ENCODE results near the gene SPA17.
A peak's percentile ranks its signal among the peaks of the same experiment; 100 is the strongest.

The SPA17 gene

DNA sequence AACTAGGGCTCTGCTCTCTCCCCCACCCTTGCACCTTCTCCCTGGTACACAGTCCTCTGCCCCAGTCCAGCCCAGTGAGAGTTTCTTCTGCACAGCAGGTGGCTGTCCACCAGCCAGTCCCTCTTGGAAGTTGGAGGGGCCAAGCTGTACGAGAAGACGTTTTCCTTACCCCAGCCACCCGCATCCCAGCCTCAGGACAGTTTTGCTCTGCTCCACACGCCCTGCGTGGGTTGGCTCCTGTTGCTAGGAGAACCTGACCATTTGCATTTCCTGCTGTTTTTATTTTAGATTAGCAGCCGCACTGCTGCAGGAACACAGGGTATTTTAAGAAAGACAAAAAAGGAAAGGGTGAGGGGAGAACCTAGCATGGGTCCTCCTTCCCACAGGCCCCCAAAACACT lies 48.5 kb downstream of the SPA17 start:
- no peak for DNase-seq (ENCODE audit: extremely low read depth in 1 of 2, low read depth in 1 of 2)

DNA sequence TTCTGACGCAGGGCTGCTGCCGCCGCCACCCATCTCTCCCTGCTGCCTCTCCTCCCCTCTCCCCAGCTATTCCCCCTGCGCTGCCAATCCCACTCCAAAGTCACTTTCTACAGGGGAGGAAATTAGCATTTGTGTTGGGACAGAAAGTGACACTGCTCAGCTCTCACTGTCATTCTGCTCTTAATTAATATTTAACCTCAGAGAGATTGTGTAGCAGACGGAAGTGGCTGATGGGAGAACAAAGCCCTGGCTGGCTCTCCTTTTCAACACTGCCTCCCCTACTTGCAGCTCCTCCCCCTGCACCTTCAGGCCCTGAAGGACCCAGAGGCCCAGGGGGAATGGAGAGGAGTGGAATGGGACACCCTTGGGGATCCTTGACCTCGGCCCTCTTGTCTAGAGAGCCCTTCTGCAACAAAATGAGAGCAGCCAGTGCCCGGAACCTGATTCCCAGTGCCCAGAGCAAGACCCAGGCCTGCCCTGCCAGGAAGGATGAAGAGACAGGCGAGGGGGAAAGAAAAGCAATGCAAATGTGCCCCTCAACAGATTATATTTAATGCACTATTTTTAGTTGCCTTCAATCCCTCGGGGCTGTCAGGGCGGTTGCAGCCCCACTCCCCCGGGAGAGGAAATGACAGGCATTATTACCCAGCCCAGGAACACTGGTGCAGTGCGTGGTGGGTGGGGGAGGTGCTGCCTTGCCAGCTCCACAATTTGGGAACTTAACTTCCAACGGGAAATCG lies 51.4 kb downstream of the SPA17 start:
- DNase-seq (ENCODE audit: extremely low read depth in 1 of 2, low read depth in 1 of 2) = no peak

DNA sequence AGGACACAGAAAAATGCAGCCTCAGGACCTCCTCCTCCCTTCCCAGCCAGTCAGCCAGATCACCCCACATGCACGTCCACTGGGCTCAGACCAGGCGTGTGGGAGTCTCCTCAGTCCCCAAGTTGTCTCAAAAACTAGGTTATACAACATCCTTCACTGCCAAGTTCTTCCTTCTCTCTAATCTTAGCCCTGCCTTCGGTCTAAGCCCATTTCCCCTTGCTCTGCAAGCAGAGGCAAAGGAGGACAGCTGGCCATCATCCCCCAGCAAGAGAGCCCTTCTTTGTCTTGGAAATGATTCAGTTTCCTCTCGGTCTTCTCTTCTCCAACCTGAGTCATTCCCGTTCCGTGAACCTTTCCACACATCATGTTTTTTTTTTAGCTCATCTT lies 52.0 kb downstream of the SPA17 start:
- no peak for DNase-seq (ENCODE audit: extremely low read depth in 1 of 2, low read depth in 1 of 2)

DNA sequence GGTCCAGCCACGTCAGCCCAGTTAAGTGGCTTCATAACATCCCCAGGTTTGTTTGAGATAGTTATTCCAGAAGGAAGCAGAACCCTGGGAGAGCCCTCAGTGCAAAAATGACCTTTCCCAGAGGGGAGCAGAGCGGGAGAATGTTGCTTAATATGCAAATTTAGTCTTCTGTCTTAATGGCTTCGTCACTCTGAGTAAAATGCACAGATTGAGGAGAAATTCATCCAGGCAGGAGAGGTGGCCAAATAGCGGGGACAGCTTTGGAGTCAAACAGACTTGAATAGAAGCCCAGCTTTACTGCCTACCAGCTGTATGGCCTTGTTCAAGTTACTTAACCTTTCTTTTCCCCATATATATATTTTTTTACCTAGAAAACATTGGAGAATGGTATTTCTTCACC lies 53.8 kb downstream of the SPA17 start:
- no peak for DNase-seq (ENCODE audit: extremely low read depth in 1 of 2, low read depth in 1 of 2)

DNA sequence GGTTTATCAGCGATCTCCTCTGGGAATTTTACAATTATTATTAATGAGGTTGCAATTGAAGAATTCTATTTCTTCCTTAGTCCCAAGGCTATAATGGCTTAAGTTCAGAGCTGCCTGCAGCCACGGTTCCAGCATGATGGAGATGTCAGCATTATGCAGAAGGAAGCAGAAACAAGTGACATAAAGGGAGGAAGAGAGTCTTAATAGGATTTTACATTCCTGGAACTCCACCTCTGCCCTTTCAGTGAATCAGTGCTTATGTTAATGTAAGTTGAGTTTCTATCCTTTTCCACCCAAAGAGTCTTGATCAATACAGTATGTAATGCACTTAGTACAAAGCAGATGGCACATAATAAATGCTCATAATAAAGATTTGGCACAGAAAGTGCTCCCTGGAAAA lies 54.4 kb downstream of the SPA17 start:
- no peak for DNase-seq (ENCODE audit: extremely low read depth in 1 of 2, low read depth in 1 of 2)

DNA sequence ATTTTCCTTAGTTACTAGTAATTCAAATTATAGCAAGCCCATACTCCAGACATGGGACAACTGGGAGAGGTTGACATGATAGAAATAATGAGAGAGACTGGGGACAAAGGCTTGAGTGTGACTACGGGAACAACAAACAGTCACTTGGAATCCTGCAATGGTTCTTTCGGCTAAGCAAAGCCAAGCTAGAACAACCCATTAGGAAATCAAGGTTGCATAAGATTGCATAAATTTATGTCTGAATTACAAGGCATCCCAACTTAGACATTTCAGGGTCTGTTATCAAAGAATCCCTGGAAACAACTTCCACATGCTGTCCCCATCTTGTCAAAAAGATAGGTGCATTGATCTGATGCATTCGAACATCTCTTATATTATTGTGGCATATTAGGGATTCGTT lies 55.9 kb downstream of the SPA17 start:
- no peak for DNase-seq (ENCODE audit: extremely low read depth in 1 of 2, low read depth in 1 of 2)

DNA sequence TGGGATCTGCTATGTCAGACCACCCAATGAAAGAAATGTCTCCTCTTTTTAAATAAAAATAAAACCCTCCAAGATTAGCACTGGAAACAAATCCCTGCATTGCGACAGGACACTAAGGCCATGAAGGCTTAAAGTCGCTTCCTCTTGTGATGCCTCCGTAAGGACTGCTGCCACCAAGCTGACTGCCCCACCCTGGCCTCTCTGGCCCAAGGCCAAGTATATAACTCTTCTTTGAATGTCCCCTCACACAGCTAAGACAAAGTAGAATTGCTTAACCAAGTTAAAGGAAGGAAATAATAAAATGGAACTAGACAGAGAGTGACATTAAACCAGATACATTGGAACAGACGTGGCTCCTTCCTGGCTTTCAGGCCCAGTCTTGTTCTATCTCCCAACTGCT lies 58.5 kb downstream of the SPA17 start:
- no peak for DNase-seq (ENCODE audit: extremely low read depth in 1 of 2, low read depth in 1 of 2)

DNA sequence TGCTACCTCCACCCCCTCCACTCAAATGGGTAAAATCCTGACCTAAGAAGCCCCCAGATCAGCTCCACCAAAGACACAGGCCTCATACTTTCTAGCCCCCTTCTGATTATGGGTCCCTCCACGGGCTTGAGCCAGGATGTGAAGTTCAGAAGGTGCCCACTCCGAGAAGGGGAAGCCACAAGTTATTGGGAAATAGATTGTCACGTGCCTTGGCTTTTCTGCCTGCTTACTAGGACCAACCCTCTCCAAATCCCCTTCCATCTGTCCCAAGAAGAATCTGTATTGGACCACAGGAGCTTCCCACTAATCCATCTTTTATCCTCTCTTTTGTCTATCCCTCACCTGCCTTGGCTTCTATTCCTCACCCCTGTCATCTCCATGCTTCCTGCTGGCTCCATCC lies 63.0 kb downstream of the SPA17 start:
- DNase-seq (ENCODE audit: extremely low read depth in 1 of 2, low read depth in 1 of 2) = no peak

DNA sequence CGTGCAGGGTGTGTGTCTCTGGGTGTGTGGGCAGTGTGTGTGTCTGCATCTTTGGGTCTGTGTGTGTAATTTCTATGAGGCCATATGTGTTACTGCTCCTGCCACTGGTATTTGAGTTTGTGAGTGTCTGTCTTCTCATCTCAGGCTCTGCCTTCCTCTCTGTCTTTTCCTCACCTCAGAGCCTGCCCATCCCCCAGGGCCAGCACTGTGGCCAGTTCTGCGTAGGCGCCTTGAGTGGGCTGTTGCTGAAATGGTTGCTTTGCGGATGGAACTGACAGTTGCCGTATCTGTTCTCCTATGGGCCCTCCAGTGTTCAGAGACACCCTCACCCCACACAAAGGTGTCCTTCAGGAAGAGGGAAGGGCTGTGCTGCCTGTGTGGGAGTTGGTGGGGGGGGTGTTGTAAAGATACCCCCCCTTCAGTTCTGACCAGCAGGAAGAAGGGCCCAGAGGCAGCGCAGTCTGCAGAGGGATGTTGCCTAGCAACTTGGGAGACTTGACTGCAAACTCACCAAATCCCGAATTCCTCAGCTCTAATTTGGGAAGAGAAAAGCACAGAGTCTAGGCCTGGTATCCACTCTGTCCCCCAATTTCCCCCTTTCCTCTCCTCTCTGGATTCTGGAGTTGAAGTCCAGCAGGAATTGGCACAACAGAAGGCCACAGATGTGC lies 64.1 kb downstream of the SPA17 start:
- no peak for DNase-seq (ENCODE audit: extremely low read depth in 1 of 2, low read depth in 1 of 2)

DNA sequence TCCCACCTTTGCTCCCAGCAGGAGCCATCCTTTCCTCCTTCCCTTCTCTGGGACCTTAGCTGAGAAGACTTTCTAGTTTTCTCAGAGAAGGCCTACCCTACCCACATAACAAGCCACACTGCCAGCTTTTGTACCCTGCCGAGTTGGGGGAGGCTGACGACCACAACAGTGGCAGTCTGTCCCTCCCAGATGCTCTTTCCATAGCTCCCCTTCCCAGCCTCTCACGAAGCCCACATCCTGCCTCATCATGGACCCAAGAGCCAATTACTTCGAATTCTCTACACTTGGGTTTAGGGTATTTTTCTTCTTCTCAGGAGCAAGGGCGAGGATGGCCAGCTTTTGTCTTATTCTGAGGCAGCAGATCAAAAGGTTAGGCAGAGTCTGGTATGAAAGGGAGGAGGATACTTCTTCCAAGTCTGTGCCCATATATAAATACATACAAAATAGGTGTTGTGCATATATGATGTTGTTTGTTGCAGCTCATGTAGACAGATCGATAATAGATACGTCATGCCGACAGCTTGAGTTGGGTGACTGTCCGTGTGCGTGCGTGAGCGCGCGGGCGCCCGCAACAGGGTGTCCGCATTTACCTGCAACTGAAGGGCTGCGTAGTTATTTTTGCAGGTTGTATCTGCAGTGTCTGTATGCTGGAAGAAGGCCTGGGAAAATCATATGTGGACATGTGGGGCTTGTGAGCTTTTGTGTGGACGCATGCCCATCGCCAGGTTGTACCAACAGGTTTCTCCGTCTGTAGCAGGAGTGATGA lies 65.2 kb downstream of the SPA17 start:
- no peak for DNase-seq (ENCODE audit: extremely low read depth in 1 of 2, low read depth in 1 of 2)

DNA sequence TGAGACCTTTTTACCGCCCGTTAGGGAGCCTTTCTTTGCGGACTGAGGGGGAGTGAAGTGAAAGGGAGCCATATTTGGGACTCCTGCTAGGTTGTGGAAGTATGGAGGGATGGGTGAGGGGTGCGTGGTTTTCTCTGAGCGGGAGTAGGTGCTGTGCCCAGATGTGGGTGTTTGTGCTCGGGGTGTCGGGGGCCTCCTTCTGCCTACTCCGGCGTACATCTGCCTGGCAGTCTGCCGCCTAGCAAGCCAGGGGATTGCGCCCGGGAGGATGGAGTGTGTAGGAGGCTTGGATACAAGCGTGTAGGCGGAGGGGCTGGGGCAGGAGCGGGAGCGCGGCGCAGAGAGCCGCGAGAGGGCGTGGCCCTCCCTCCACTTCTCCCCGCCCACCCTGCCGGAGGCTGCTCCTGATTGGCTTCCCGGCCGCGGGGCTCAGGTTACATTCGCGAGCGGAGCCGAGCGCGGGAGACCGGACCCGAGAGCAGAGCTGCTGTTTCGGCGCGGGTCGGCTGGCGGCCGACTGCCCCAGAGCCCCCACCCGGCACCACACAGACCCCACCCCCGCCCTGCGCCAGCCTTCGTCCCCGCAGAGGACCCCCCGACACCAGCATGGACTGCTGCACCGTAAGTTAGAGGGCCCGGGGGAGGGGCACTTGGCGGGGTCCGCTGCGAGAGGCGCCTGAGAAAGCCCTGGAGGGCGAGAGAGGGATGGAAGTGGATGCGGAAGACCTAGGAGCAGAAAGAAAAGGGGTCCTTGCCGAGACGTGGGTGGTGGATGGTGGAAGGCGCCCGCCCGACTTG lies 66.0 kb downstream of the SPA17 start, which contains the start of gene NRGN:
Gene NRGN (plus strand): TSS at position 464 of the 798 bp plus-strand sequence. CDS start 143 bp downstream, at position 607.
- DNase-seq (ENCODE audit: extremely low read depth in 1 of 2, low read depth in 1 of 2) = peak; percentile 62 to 83

DNA sequence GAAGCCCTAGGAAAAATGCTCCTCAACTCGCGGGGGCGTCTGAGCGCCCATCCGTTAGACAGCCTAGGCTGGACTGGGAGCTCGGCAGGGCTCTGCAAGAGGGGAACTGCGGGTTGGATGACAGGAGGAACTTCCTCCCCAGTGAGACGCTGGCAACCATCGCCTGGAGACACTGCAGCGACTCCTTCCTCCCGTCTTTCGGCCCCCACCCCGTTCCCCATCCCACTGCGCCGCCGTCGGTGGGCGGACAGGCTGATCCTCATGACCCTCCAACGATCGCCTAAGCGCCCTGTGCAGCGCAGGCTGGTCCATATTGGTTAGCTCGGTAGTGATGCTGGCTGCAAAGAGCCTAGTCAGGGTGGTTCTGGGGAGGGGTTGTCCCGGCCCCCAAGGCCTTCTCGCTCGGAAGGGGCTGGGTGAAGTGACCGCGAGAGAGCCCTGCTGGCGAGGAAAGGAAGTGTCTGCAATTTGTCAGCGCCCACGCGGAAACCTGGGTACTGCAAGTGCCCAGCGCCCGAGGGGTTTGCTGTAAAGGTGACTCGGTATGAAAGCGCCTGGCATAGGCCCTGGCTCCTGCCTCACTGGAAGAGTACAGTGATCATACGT lies 66.7 kb downstream of the SPA17 start:
- DNase-seq (ENCODE audit: extremely low read depth in 1 of 2, low read depth in 1 of 2) = peak in 1 of 2 donors; percentile 42

DNA sequence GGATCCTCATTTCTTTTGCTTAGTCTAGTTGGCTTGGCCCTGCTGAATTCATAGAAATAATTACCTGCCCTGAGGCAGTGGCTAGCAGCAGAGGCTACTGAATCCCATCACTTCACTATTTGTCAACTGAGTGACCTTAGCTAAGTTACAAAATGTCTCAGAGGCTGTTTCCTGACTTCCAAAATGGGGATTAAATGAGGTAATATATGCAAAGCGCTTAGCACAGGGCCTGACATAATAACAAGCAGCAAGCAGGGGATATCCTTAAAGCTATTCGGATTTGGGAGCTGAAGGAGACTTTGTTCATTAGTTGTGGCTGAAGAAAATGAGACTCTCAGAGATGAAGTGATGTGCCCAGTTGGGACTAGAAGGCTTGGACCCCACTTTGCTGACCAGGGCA lies 68.9 kb downstream of the SPA17 start:
- DNase-seq (ENCODE audit: extremely low read depth in 1 of 2, low read depth in 1 of 2) = no peak

DNA sequence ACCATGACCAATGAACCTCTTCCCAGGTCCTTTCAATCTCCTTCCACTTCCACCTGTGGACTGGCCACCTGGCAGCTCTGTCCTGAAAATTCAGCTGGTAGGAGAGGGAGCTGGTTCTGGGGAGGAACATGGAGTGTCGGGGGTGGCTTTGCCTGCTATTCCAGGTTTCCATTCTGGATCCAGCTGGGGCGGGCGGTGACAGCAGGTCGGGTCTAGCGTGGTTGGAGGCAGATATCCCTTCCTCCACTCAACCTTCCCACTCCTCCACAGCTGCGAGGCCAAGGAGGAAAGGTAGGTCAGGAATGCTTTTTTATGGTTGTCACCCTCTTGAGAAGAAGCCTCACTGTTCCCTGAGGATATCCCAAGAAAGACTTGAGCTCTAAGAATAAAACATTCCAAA lies 69.3 kb downstream of the SPA17 start:
- DNase-seq (ENCODE audit: extremely low read depth in 1 of 2, low read depth in 1 of 2) = no peak

DNA sequence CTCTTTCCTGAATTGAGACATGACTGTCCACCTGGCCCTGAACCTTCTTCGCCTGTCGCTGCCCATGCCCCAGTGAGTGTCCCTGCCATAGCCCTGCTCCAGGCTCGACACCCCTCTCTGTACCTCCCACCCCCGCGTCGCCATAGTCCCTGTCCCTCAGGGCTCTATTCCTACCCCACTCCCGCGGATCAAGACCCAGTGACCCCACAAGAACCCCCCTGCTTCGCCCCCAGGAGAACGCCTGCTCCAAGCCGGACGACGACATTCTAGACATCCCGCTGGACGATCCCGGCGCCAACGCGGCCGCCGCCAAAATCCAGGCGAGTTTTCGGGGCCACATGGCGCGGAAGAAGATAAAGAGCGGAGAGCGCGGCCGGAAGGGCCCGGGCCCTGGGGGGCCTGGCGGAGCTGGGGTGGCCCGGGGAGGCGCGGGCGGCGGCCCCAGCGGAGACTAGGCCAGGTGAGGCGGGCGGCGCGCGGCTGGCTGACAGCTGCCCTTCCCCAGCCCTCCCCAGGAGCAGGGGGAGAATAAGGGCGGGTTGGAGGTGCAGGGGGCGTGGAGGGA lies 71.6 kb downstream of the SPA17 start:
- DNase-seq (ENCODE audit: extremely low read depth in 1 of 2, low read depth in 1 of 2) = no peak

DNA sequence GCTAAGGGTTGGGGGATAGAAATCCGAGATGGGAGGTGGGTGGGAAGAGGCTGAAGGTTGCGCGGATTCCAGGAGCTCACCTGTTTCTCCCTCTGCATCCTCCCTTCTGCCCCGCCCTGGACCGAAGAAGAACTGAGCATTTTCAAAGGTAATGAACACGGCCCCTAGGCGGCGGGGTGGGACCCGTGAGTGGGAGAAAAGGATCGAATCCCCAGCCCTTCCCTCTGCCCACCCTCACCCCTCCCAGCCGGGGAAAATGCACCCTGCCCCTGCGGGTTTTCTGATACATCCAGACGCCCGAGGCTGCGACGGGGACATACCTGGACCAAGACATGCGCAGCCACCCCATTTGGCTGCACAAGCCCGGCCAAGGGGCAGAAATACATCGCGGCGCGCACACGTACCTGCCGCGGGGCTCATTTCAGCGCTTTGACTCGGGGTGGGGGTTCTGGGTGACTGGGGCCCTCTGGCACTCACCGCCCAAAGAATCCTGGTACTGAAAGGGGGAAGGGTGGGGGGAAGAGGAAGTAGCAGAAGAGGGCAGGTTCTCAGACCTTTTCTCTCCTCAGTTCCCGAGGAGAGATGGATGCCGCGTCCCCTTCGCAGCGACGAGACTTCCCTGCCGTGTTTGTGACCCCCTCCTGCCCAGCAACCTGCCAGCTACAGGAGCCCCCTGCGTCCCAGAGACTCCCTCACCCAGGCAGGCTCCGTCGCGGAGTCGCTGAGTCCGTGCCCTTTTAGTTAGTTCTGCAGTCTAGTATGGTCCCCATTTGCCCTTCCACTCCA lies 72.3 kb downstream of the SPA17 start:
- no peak for DNase-seq (ENCODE audit: extremely low read depth in 1 of 2, low read depth in 1 of 2)

DNA sequence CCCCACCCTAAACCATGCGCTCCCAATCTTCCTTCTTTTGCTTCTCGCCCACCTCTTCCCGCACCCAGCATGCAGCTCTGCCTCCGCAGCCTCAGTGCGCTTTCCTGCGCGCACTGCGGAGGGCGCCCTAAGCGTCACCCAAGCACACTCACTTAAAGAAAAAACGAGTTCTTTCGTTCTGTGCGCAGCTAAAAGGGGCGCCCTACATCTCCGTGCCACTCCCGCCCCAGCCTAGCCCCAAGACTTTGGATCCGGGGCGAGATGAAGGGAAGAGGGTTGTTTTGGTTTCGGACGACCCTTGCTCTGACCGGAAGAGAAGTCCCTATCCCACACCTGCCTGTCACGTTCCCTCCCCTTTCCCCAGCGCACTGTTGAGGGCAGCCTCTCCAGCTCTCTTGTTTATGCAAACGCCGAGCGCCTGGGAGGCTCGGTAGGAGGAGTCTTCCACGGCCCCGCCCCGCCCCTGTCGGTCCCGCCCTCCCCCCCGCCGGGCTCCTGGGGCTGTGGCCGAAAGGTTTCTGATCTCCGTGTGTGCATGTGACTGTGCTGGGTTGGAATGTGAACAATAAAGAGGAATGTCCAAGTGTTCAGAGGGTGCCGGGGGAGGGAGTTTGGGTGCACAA lies 73.0 kb downstream of the SPA17 start:
- peak; percentile 50 to 60 for DNase-seq (ENCODE audit: extremely low read depth in 1 of 2, low read depth in 1 of 2)

Measured in stimulated activated CD8-positive, alpha-beta memory T cell treated with anti-CD3 and anti-CD28 coated beads, Interleukin-7, amount 100 ng/mL, for 48 hours (primary cell).